Left ventricle myocardium inferior (tissue), 1 donor: Measurements from ENCODE around the gene DIAPH1. TPM values are rescaled to one million over a fixed set of nuclear protein-coding genes. Genes with fewer than 3 reads are reported as not detected.

Experiments used
- DNase-seq: peaks from one replicate; pipeline ENCODE4 v3.0.0-alpha.2; 2020
- H3K27ac ChIP-seq: fragments of 200-600 bp; replicated peaks from 2 replicates; pipeline ENCODE4 v1.8.0; 2021
- H3K27me3 ChIP-seq: fragments of 200-600 bp; 2 replicates; pipeline ENCODE4 v1.8.0; 2021; ENCODE audit warnings: low read depth
- H3K36me3 ChIP-seq: fragments of 200-600 bp; 2 replicates; pipeline ENCODE4 v1.8.0; 2021
- H3K4me1 ChIP-seq: fragments of 200-600 bp; 2 replicates; pipeline ENCODE4 v1.8.0; 2021
- H3K4me3 ChIP-seq: fragments of 200-600 bp; 2 replicates; pipeline ENCODE4 v1.8.0; 2021; ENCODE audit warnings: mild to moderate bottlenecking, moderate library complexity
- H3K9me3 ChIP-seq: fragments of 200-600 bp; replicated peaks from 2 replicates; pipeline ENCODE4 v1.8.0; 2021
- CTCF ChIP-seq: fragments of 200-600 bp; IDR thresholded peaks from 2 replicates; pipeline ENCODE4 v1.8.0; 2021; ENCODE audit warnings: antibody characterized with exemption, mild to moderate bottlenecking, borderline replicate concordance
- intact Hi-C: fragments of 100-400 bp; cut with micrococcal nuclease; formaldehyde crosslinking; loops from one replicate; pipeline ENCODE4 v1.11.0; 2022
- total RNA-seq: library from RNA; stranded (reverse); fragmentation: NEBNext Ultra II Directional; extraction: Animal tissue kit (Norgen Biotek cat#: 25700); gene quantifications from one replicate; pipeline ENCODE4 v1.2.1, GENCODE V29; 2021
- donor health status: DM: no; HTN: yes; CAD: no; lungs with severe emphysema.

DIAPH1 gene
- total RNA-seq, 1 donor from 2014 or later: 53.1 TPM

DNA sequence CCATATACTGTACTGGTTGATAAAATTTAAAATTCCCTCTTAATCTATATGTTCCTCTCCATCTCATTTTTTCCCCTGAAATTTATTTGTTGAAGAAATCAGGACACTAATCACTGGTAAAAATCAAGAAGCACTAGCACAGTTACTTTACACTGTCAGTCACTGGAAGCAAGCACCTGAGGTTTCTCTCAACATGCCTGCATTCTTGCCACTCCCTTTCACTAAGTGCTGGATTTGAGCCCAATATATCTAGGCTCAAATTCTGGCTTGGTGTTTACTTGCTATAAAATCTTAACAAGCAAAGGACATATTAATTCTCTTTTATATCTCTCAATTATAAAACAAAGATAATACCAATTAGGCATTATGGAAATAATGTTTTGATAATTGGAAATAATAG, 58.6 kb downstream of the DIAPH1 start:
- peak overlapping the region; percentile 94 for H3K27ac ChIP-seq
- H3K36me3 ChIP-seq: peaks cover 11% of the 10 kb centered on the region
- intact Hi-C loops: loop anchor here (10.0 kb wide), 1 partner anchor 225 kb away; the partner anchor contains the start of genes PCDHGA1 and PCDHGA2
- peaks cover 55% of the 10 kb centered on the region for H3K4me1 ChIP-seq
- no peaks in the 10 kb centered on the region for H3K27me3 ChIP-seq
- peak overlapping the region; percentile 47 for H3K4me3 ChIP-seq
- DNase-seq: no peak
- no peaks in the 10 kb centered on the region for H3K9me3 ChIP-seq
- no peak for TF ChIP-seq CTCF

DNA sequence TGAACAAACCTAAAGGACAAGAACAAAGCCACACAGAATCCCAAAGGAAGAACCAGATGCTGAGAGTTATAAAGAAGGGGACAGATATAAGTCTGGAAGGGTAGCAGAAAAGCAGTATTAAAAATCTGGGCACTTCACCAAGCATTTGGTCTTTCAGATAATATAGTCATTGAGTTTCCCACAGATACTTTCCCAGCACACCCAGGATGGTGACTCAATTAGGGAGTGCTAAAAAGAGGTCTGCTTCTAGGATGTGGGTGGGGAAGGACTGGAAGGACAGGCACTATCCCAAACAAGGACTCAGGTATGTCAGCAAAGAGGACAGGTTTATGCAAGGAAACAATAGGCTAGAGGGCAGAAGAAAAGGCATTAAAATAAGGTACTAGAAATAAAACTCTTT, 59.3 kb downstream of the DIAPH1 start:
- no peak for TF ChIP-seq CTCF
- H3K27me3 ChIP-seq: no peaks in the 10 kb centered on the region
- H3K4me1 ChIP-seq: peaks cover 51% of the 10 kb centered on the region
- H3K27ac ChIP-seq: peak overlapping the region; percentile 94
- no peak for DNase-seq
- H3K36me3 ChIP-seq: peaks cover 10% of the 10 kb centered on the region
- intact Hi-C loops: loop anchor here (10.0 kb wide), 1 partner anchor 145 kb away; the partner anchor contains the start of genes PCDHGA10 and PCDHGB7
- H3K4me3 ChIP-seq: no peak overlapping the region
- H3K9me3 ChIP-seq: no peaks in the 10 kb centered on the region

- peaks cover 42% of the 10 kb centered on the region for H3K4me1 ChIP-seq
- H3K36me3 ChIP-seq: peaks cover 10% of the 10 kb centered on the region
- intact Hi-C loops: loop anchor here (10.0 kb wide), 1 partner anchor 143 kb away; the partner anchor contains the start of genes PCDHGA10 and PCDHGB7
- H3K27me3 ChIP-seq: no peaks in the 10 kb centered on the region
- DNase-seq: no peak
- no peaks in the 10 kb centered on the region for H3K9me3 ChIP-seq
- no peak for TF ChIP-seq CTCF
- peak overlapping the region; percentile 49 for H3K4me3 ChIP-seq
- H3K27ac ChIP-seq: peak overlapping the region; percentile 94
Observed at GRCh38 chr5:141558150-141558549, 60.6 kb downstream of the DIAPH1 start.

GRCh38 chr5:141557681-141558136, 61.1 kb downstream of the DIAPH1 start:
- H3K4me3 ChIP-seq: peak overlapping the region; percentile 49
- peak; percentile 89 for DNase-seq
- peak overlapping the region; percentile 94 for H3K27ac ChIP-seq
- no peaks in the 10 kb centered on the region for H3K9me3 ChIP-seq
- no peaks in the 10 kb centered on the region for H3K27me3 ChIP-seq
- peak; percentile 92 for TF ChIP-seq CTCF
- intact Hi-C loops: loop anchor here (10.0 kb wide), 1 partner anchor 143 kb away; the partner anchor contains the start of genes PCDHGA10 and PCDHGB7
- H3K36me3 ChIP-seq: peaks cover 10% of the 10 kb centered on the region
- peaks cover 42% of the 10 kb centered on the region for H3K4me1 ChIP-seq

- Histone ChIP-seq H3K4me1 (no peaks in the 10 kb centered on the region), H3K27ac (no peak overlapping the region), H3K4me3 (no peak overlapping the region), H3K36me3 (peaks cover 35% of the 10 kb centered on the region), H3K9me3 (peaks cover 27% of the 10 kb centered on the region), H3K27me3 (no peaks in the 10 kb centered on the region)
- DNase-seq: no peak
- no peak for TF ChIP-seq CTCF
- intact Hi-C loops: no loop called here
Observed at GRCh38 chr5:141547921-141548320, 70.9 kb downstream of the DIAPH1 start.
